Stomach smooth muscle (tissue), 2 donors: ENCODE data around the gene LHPP.
"Not testable (repeated sequence)": the region's sequence is repeated elsewhere in the genome, so short reads cannot be mapped to it uniquely, and the experiment has no call there.

Source experiments
- H3K27ac ChIP-seq: one replicate; pipeline ENCODE4 v1.7.0; 2013; ENCODE audit warnings: mild to moderate bottlenecking, low read length, inconsistent platforms
- H3K27me3 ChIP-seq, 2 donors: one replicate each; pipeline ENCODE4 v1.7.0; 2013; ENCODE audit warnings: low read length in 2 of 2; ENCODE audit not compliant: insufficient read depth in 2 of 2, control insufficient read depth in 1 of 2
- H3K36me3 ChIP-seq, 2 donors: one replicate each; pipeline ENCODE4 v1.7.0; 2013; ENCODE audit warnings: low read length in 2 of 2; ENCODE audit not compliant: control insufficient read depth in 2 of 2, insufficient read depth in 2 of 2
- H3K4me1 ChIP-seq: one replicate; pipeline ENCODE4 v1.7.0; 2013; ENCODE audit warnings: low read length; ENCODE audit not compliant: control insufficient read depth, insufficient read depth
- H3K4me3 ChIP-seq, 2 donors: one replicate each; pipeline ENCODE4 v1.7.0; 2013; ENCODE audit warnings: low read length in 2 of 2
- H3K9ac ChIP-seq, 2 donors: one replicate each; pipeline ENCODE4 v1.7.0; 2013; ENCODE audit warnings: low read length in 2 of 2, mild to moderate bottlenecking in 1 of 2
- H3K9me3 ChIP-seq, 2 donors: one replicate each; pipeline ENCODE4 v1.7.0; 2013; ENCODE audit warnings: low read length in 2 of 2; ENCODE audit not compliant: control insufficient read depth in 2 of 2
- donor health status: healthy.
- donor health status: Pancreatic carcinoma.

Gene LHPP

GRCh38 chr10:124576526-124577420, 115.2 kb downstream of the LHPP start:
- H3K9me3 ChIP-seq, result no peaks in the 10 kb centered on the region
- H3K9ac ChIP-seq, result no peak overlapping the region
- H3K4me1 ChIP-seq, result no peaks in the 10 kb centered on the region
- no peaks in the 10 kb centered on the region for H3K27me3 ChIP-seq
- H3K4me3 ChIP-seq, result no peak overlapping the region
- H3K36me3 ChIP-seq, result no peaks in the 10 kb centered on the region
- H3K27ac ChIP-seq, result no peak overlapping the region

DNA sequence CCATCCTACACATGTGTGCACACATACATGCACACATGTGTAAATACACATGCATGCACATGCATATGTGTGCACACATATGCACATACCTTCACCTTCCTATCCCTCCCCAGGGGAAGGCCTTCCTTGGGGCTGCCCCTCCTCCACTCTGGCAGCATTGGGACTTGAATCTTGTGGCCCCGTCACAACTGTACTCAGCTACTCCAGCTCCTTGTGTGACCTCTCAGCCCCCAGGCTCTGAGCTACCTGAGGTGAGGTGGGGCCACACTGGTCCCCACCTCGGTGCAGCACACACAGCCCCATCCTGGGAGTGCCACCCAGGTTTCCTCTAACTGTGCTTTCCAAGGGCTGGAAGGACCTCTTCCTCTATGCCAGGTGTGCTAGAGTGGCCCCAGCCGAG, 116.0 kb downstream of the LHPP start:
- H3K4me3 ChIP-seq, result no peak overlapping the region
- no peak overlapping the region for H3K9ac ChIP-seq
- H3K27ac ChIP-seq, result no peak overlapping the region
- no peaks in the 10 kb centered on the region for H3K9me3 ChIP-seq
- H3K27me3 ChIP-seq, result no peaks in the 10 kb centered on the region
- H3K36me3 ChIP-seq, result no peaks in the 10 kb centered on the region
- H3K4me1 ChIP-seq, result no peaks in the 10 kb centered on the region

DNA sequence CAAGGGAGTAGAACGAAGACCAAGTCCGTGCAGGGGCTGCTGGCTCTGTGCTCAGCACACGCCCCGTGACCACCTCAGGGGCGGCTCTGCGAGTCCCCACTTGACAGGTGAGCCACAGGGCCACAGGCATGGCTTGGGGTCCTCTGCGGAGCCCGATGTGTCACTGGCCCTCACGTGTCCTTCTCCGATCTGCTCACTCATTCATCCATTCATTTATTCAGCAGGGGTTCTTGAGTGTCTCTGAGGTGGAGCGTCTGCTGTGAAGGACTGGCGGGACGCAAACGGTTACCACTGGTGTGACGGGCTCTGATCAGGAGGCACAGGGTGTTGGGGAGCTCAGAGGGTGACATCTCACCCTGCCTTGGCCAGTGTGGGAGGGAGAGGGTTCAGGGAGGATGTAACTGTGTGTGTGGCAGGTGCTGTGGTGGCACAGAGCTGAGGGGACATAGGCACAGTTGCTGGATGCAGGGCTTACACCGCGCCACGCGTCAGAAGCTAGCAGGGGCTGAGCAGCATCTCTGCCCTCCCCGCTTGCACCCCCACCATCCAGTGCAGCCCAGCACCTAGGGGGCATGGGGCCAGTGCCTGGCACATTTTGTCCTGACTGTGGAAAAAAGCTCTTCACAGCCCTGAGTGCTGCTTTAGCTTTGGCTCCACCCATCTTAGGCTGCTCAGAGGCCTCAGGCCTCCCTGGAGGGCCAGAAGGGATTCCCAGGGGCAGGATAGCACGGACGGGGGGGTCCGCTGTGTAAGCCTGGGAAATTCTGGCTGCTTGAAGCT, 116.8 kb downstream of the LHPP start:
- H3K27me3 ChIP-seq, result no peaks in the 10 kb centered on the region
- H3K9ac ChIP-seq, result no peak overlapping the region
- H3K4me3 ChIP-seq, result no peak overlapping the region
- no peak overlapping the region for H3K27ac ChIP-seq
- H3K36me3 ChIP-seq, result no peaks in the 10 kb centered on the region
- no peaks in the 10 kb centered on the region for H3K4me1 ChIP-seq
- H3K9me3 ChIP-seq, result no peaks in the 10 kb centered on the region

DNA sequence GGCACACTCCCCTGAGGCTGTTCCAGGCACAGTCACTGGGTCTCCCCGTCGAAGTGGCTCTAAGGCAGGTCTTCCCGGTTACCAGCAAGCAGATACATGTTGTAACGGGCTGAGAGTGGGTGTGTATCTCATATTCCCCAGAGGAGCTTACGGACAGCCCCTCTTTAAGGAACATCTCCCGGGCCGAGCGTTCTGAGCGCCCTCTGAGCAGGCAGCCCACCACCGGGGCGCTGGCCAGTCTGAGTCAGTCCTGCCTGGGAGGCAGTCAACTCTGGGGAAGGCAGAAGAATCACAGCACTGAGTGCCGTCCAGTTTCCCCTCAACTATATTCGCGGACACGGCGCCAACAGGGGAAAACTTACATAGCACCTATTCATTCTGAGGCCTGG, 117.4 kb downstream of the LHPP start:
- Histone ChIP-seq H3K9ac (no peak overlapping the region), H3K36me3 (no peaks in the 10 kb centered on the region), H3K9me3 (no peaks in the 10 kb centered on the region), H3K27me3 (no peaks in the 10 kb centered on the region), H3K27ac (no peak overlapping the region), H3K4me1 (no peaks in the 10 kb centered on the region), H3K4me3 (no peak overlapping the region)

DNA sequence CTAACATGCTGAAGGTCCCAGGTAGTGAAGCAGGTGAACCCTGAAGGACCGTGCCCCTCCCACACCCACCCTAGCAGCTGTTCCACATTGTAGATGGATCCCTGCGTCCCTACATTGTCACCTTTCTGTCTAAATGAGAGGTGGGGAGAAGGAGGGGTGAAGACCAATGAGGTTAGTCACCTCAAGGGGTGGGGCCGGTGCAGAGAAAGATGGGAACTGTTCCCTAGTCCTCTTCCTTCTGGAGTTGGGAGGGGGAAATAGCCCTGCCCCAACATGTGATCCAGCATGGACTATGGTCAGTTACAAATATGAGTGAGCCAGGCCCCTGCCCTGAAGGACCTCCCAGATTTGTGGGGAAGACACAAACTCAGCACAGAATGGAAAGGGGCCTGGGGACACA, 124.5 kb downstream of the LHPP start:
- Histone ChIP-seq H3K9me3 (peaks cover 0 to 3% of the 10 kb centered on the region in 2 donors), H3K36me3 (no peaks in the 10 kb centered on the region), H3K4me3 (no peak overlapping the region), H3K27ac (no peak overlapping the region), H3K4me1 (peaks cover 17% of the 10 kb centered on the region), H3K9ac (no peak overlapping the region), H3K27me3 (no peaks in the 10 kb centered on the region)

GRCh38 chr10:124587811-124588211, 126.2 kb downstream of the LHPP start:
- Histone ChIP-seq H3K9me3 (peaks cover 0 to 9% of the 10 kb centered on the region in 2 donors), H3K27me3 (no peaks in the 10 kb centered on the region), H3K27ac (no peak overlapping the region), H3K36me3 (no peaks in the 10 kb centered on the region), H3K4me3 (no peak overlapping the region), H3K4me1 (peaks cover 17% of the 10 kb centered on the region), H3K9ac (no peak overlapping the region)

- not testable (repeated sequence) for H3K4me3 ChIP-seq, H3K9ac ChIP-seq, H3K9me3 ChIP-seq, H3K27ac ChIP-seq, H3K36me3 ChIP-seq, H3K27me3 ChIP-seq
- H3K4me1 ChIP-seq, result peaks cover 17% of the 10 kb centered on the region
Observed at GRCh38 chr10:124588341-124588735, 126.7 kb downstream of the LHPP start.

DNA sequence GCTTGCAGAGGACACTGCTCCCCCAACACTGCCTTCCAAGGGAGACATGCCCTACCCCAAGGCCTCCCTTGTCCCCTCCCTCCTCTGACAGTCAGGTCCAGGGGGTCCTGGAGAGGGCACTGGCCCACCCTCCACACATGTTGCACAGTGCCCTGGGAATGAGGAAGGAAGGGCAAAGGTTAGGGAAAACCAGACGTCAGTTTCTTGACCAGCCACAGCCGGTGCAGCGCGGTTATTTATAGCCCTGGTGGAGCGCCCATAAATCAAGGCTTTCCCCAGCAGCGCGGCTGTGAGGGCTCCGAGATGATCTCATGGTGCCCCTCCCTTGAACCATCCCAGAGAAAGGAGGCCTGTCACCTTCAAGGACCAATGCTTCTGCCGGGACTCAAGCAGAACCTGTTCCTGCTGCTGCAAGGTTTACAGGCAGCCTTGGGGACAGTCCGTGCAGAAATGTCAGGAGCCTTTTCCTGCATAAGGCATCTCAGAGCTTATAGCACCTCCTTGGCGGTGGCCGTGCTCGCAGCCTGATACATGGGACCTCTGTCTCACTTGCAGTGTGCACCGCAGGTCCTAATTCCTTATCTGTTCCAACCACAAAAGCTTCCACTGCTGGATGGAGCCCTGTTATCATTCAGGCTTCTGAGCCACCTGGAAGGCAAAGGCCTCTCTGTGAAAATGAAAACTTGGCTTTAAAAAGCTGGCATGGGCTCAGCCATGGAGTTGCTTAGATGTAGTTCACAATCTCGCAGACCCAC, 127.3 kb downstream of the LHPP start:
- Histone ChIP-seq H3K4me3 (peak overlapping the region; percentile 22), H3K36me3 (no peaks in the 10 kb centered on the region), H3K9me3 (peaks cover 0 to 9% of the 10 kb centered on the region in 2 donors), H3K27me3 (no peaks in the 10 kb centered on the region), H3K4me1 (peaks cover 17% of the 10 kb centered on the region), H3K9ac (peak overlapping the region in 1 of 2 donors; percentile 42), H3K27ac (peak overlapping the region; percentile 24)

DNA sequence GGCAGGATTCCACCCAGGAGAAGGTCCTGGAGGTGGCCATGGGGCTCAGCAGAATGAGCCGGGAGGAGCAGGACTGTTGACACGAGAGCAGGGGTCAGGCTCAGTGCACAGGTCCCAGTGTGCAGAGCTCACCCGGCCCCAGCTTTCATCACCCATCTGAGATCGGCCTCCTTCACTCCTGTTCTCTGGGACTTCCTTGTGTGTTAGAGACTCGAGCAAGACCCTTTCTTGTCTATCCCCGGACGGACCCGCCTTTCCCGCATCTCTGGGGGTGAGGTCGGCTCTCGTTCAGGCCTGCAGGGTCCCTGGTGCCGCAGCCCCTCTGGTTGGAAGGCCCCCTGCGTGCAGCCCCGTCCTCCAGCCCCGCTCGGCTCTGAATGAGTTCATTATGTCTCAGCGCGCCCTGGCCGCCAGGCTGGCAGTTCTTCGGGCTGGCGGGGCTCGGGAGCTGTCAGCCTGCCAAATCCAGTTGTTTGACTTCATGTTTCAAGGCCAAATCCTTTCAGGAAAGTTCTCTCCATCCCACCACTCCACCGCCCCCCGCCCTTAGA, 127.9 kb downstream of the LHPP start:
- H3K27me3 ChIP-seq, result no peaks in the 10 kb centered on the region
- peaks cover 17% of the 10 kb centered on the region for H3K4me1 ChIP-seq
- H3K4me3 ChIP-seq, result peak overlapping the region in 1 of 2 donors; percentile 22
- H3K27ac ChIP-seq, result peak overlapping the region; percentile 24
- H3K9ac ChIP-seq, result no peak overlapping the region
- peaks cover 0 to 9% of the 10 kb centered on the region in 2 donors for H3K9me3 ChIP-seq
- H3K36me3 ChIP-seq, result no peaks in the 10 kb centered on the region
